Osteoblast (primary cell): ENCODE measurements around the gene ZMIZ1. TPM values are rescaled to one million over a fixed set of nuclear protein-coding genes. Genes with fewer than 3 reads are reported as not detected.
A peak's percentile ranks its signal among the peaks of the same experiment; 100 is the strongest.

ENCODE experiments used
- DNase-seq: peaks from one replicate; pipeline ENCODE4 v3.0.0; 2011; ENCODE audit warnings: low spot score, mixed read lengths; ENCODE audit not compliant: insufficient read length; ENCODE audit errors: missing footprints
- H2AFZ ChIP-seq: 2 replicates; pipeline ENCODE4 v1.6.0; 2011; ENCODE audit warnings: mild to moderate bottlenecking, low read length
- H3K27ac ChIP-seq: 2 replicates; pipeline ENCODE4 v1.5.1; 2011; ENCODE audit warnings: mild to moderate bottlenecking, low read depth, low read length, moderate library complexity
- H3K27me3 ChIP-seq: 2 replicates; pipeline ENCODE4 v1.6.0; 2012; ENCODE audit warnings: mild to moderate bottlenecking, control low read depth, inconsistent platforms, low read length, moderate library complexity; ENCODE audit not compliant: insufficient read depth
- H3K36me3 ChIP-seq: 2 replicates; pipeline ENCODE4 v1.5.1; 2011; ENCODE audit warnings: mild to moderate bottlenecking, low read length, control low read depth, moderate library complexity; ENCODE audit not compliant: insufficient read depth
- H3K4me1 ChIP-seq: 2 replicates; pipeline ENCODE4 v1.5.1; 2011; ENCODE audit warnings: mild to moderate bottlenecking, low read length, control low read depth, moderate library complexity; ENCODE audit not compliant: insufficient read depth
- H3K4me2 ChIP-seq: 2 replicates; pipeline ENCODE4 v1.6.0; 2011; ENCODE audit warnings: mild to moderate bottlenecking, low read length; ENCODE audit not compliant: insufficient read depth
- H3K4me3 ChIP-seq: fragments of 200-600 bp; sonication (generic); 3 replicates; pipeline ENCODE4 v1.5.1; 2012; ENCODE audit warnings: mild to moderate bottlenecking, low read length, inconsistent platforms; ENCODE audit not compliant: insufficient read depth
- H3K79me2 ChIP-seq: 2 replicates; pipeline ENCODE4 v1.6.0; 2012; ENCODE audit warnings: mild to moderate bottlenecking, low read length, control low read depth, inconsistent platforms; ENCODE audit not compliant: insufficient read depth
- H3K9me3 ChIP-seq: 2 replicates; pipeline ENCODE4 v1.5.1; 2011; ENCODE audit warnings: low read depth, low read length, control low read depth
- H4K20me1 ChIP-seq: 2 replicates; pipeline ENCODE4 v1.6.0; 2012; ENCODE audit warnings: mild to moderate bottlenecking, low read length, control low read depth; ENCODE audit not compliant: insufficient read depth
- CTCF ChIP-seq: IDR thresholded peaks from 2 replicates; pipeline ENCODE4 v1.5.1; 2011; ENCODE audit warnings: mild to moderate bottlenecking, low read depth, low read length, moderate library complexity; ENCODE audit errors: extremely low read depth
- total RNA-seq: library from RNA; depleted of rRNA; stranded (reverse); fragments of >200 nt; gene quantifications from 2 replicates; pipeline ENCODE4 v1.2.3, GENCODE V29; 2012

ZMIZ1 gene
- total RNA-seq, 1 donor, result 40.9 TPM

DNA sequence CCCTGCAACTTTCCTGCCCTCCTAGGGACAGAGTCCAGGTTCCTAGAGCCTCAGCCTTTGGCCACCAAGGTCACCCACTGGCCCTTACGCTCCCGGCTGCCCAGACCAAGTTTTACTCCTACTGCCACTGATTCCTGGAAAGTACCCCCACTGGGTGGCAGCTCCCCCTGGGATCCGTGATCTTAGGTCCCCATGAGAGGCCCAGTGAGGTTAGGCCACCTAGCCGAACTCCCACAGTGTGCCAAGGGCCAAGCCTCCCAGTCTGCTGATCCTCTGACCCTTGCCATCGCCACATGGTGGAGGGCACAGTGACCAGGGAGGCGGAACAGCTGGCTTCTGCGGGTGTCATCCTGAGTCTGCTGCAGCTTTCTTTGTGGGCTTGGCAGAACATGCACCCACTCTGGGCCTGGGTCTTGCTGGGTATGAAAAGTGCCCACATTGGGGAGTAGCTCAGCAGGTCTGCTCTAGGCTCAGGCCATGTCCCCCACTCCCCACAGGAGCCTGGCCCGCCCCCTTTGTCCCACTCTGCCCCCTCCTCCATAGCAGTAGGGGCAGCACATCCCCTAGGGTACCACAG, 238.0 kb downstream of the ZMIZ1 start:
- peaks cover 87% of the 10 kb centered on the region for H3K36me3 ChIP-seq
- no peaks in the 10 kb centered on the region for H3K4me1 ChIP-seq
- no peaks in the 10 kb centered on the region for H3K79me2 ChIP-seq
- no peak overlapping the region for H3K4me2 ChIP-seq
- H3K27ac ChIP-seq, result no peak overlapping the region
- H3K9me3 ChIP-seq, result no peaks in the 10 kb centered on the region
- no peak overlapping the region for H3K4me3 ChIP-seq
- no peak overlapping the region for H2AFZ ChIP-seq
- TF ChIP-seq CTCF, result no peak
- H3K27me3 ChIP-seq, result no peaks in the 10 kb centered on the region
- peaks cover 22% of the 10 kb centered on the region for H4K20me1 ChIP-seq
- DNase-seq, result peak; percentile 62

GRCh38 chr10:79308016-79308415, 239.2 kb downstream of the ZMIZ1 start:
- peaks cover 91% of the 10 kb centered on the region for H3K36me3 ChIP-seq
- H3K27ac ChIP-seq, result no peak overlapping the region
- H3K79me2 ChIP-seq, result no peaks in the 10 kb centered on the region
- peak; percentile 22 for DNase-seq
- no peaks in the 10 kb centered on the region for H3K9me3 ChIP-seq
- no peak for TF ChIP-seq CTCF
- H3K4me1 ChIP-seq, result no peaks in the 10 kb centered on the region
- peaks cover 22% of the 10 kb centered on the region for H4K20me1 ChIP-seq
- H3K4me3 ChIP-seq, result no peak overlapping the region
- no peaks in the 10 kb centered on the region for H3K27me3 ChIP-seq
- H2AFZ ChIP-seq, result no peak overlapping the region
- H3K4me2 ChIP-seq, result no peak overlapping the region

GRCh38 chr10:79308969-79309665, 240.4 kb downstream of the ZMIZ1 start:
- H2AFZ ChIP-seq, result no peak overlapping the region
- no peaks in the 10 kb centered on the region for H3K9me3 ChIP-seq
- peaks cover 24% of the 10 kb centered on the region for H4K20me1 ChIP-seq
- H3K4me2 ChIP-seq, result no peak overlapping the region
- H3K36me3 ChIP-seq, result peaks cover 89% of the 10 kb centered on the region
- H3K79me2 ChIP-seq, result no peaks in the 10 kb centered on the region
- peak; percentile 27 for DNase-seq
- H3K27me3 ChIP-seq, result no peaks in the 10 kb centered on the region
- no peak for TF ChIP-seq CTCF
- H3K4me3 ChIP-seq, result no peak overlapping the region
- no peak overlapping the region for H3K27ac ChIP-seq
- no peaks in the 10 kb centered on the region for H3K4me1 ChIP-seq

DNA sequence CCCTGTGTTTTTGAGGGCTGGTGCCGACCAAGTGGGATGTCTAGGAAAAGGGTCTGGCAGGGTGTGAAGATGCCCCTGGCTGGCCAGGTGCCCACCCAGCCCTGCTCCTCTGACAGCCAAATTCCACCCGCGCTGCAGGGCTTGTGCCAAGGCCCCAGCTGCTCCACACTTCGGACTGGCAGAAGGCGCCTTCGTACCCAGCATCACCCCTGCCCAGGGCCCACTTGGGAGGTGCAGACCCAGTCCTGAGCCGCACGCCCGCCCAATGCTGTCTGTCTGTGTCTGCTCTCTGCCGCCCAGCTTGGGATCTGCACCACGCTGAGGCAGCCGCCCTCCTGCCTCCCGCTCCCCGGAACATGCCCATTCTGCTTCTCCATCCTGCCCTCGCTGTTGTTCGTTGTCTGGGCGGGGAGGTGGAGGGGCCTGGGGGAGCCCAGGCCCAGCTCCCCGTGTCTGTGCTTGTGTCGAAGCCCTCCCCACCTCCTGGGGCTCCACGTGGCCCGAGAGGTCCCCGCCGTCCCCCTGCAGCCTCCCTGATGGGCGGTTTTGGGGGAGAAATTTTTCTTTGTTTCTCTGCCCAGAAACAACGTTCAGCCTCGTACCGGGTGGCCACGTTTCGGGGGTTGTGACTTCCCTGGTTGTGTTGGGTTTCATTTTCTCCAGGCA, 241.6 kb downstream of the ZMIZ1 start:
- no peak for DNase-seq
- H3K4me1 ChIP-seq, result no peaks in the 10 kb centered on the region
- H3K36me3 ChIP-seq, result peaks cover 89% of the 10 kb centered on the region
- no peak for TF ChIP-seq CTCF
- H3K9me3 ChIP-seq, result no peaks in the 10 kb centered on the region
- no peak overlapping the region for H3K4me3 ChIP-seq
- no peak overlapping the region for H3K4me2 ChIP-seq
- no peaks in the 10 kb centered on the region for H3K27me3 ChIP-seq
- no peaks in the 10 kb centered on the region for H3K79me2 ChIP-seq
- peaks cover 19% of the 10 kb centered on the region for H4K20me1 ChIP-seq
- no peak overlapping the region for H2AFZ ChIP-seq
- no peak overlapping the region for H3K27ac ChIP-seq
